GM12878 (cell line): ENCODE results near the gene CRMP1. TPM values are rescaled to one million over a fixed set of nuclear protein-coding genes. Genes with fewer than 3 reads are reported as not detected.

Source experiments
- ATAC-seq: fragments of 200-7000 bp; cut with Tn5 transposase; 3 replicates; pipeline ENCODE4 v1.9.1; 2020; ENCODE audit warnings: mild to moderate bottlenecking, moderate library complexity
- BruUV-seq: library from RNA; stranded (reverse); fragments of 400-500 nt; replicated peaks from 2 replicates; lab custom pipeline; 2021; lab: Mats Ljungman, UMichigan
- CTCF ChIA-PET: fragments of 300-600 bp; sonication (Branson Sonifier 250); formaldehyde crosslinking; extraction: SDS; loops from one replicate; lab custom pipeline; 2021; ENCODE audit warnings: inconsistent platforms; lab: Yijun Ruan, JAX
- POLR2A ChIA-PET: fragments of 350-600 bp; formaldehyde crosslinking; extraction: SDS; loops from one replicate; lab custom pipeline; 2021; ENCODE audit warnings: inconsistent platforms; lab: Charles Lee
- RAD21 ChIA-PET: fragments of 300-600 bp; sonication (Branson Sonifier 250); formaldehyde crosslinking; loops from one replicate; lab custom pipeline; 2023; ENCODE audit warnings: antibody characterized with exemption; ENCODE audit not compliant: unreplicated experiment; lab: Charles Lee
- SMC1A ChIA-PET: fragments of 300-600 bp; sonication (Branson Sonifier 250); formaldehyde crosslinking; loops from one replicate; lab custom pipeline; 2023; ENCODE audit not compliant: unreplicated experiment, uncharacterized antibody; lab: Charles Lee
- DNase-seq: peaks from one replicate; pipeline ENCODE4 v3.0.0-alpha.2; 2011; ENCODE audit warnings: low read depth, low spot score
- FAIRE-seq: peaks from 3 replicates; lab custom pipeline; 2011; peaks lifted over from hg19 to GRCh38; lab: Jason Lieb, UNC
- H2AFZ ChIP-seq: 2 replicates; pipeline ENCODE4 v1.6.0; 2011; ENCODE audit warnings: low read depth, low read length, control low read depth; ENCODE audit not compliant: control insufficient read depth
- H3K27ac ChIP-seq: 2 replicates; pipeline ENCODE4 v1.5.1; 2011; ENCODE audit warnings: control low read depth; ENCODE audit not compliant: control insufficient read depth, insufficient read depth
- H3K27me3 ChIP-seq, 2 experiments: replicated peaks in 1 of 2; 2 replicates each; pipeline versions ENCODE4 v1.6.0 to v1.6.1; 2011; ENCODE audit warnings: low read length in 1 of 2; ENCODE audit not compliant: control insufficient read depth in 2 of 2, insufficient read depth in 2 of 2
- H3K36me3 ChIP-seq, 2 experiments: 2 replicates each; pipeline ENCODE4 v1.5.1; 2011; ENCODE audit warnings: low read length in 1 of 2; ENCODE audit not compliant: control insufficient read depth in 2 of 2, insufficient read depth in 2 of 2
- H3K4me1 ChIP-seq: 2 replicates; pipeline ENCODE4 v1.6.1; 2011; ENCODE audit warnings: mild to moderate bottlenecking, low read length, moderate library complexity, mixed read lengths; ENCODE audit not compliant: control insufficient read depth, insufficient read depth
- H3K4me2 ChIP-seq: 2 replicates; pipeline ENCODE4 v1.6.0; 2011; ENCODE audit warnings: control low read depth; ENCODE audit not compliant: control insufficient read depth, insufficient read depth
- H3K4me3 ChIP-seq: fragments of 200-600 bp; sonication (generic); 2 replicates; pipeline ENCODE4 v1.5.1; 2016
- H3K79me2 ChIP-seq: 2 replicates; pipeline ENCODE4 v1.6.0; 2011; ENCODE audit warnings: low read length; ENCODE audit not compliant: control insufficient read depth, insufficient read depth
- H3K9ac ChIP-seq: 2 replicates; pipeline ENCODE4 v1.8.0; 2011; ENCODE audit warnings: low read length, control low read depth, mixed read lengths; ENCODE audit not compliant: control insufficient read depth, insufficient read depth
- H3K9me3 ChIP-seq: replicated peaks from 3 replicates; pipeline ENCODE4 v1.5.1; 2011; ENCODE audit warnings: mild to moderate bottlenecking, low read length; ENCODE audit not compliant: control insufficient read depth, insufficient read depth
- H4K20me1 ChIP-seq: 2 replicates; pipeline ENCODE4 v1.6.0; 2011; ENCODE audit not compliant: control insufficient read depth, insufficient read depth
- ATF3 ChIP-seq: IDR thresholded peaks from 2 replicates; pipeline ENCODE4 v1.6.1; 2011; ENCODE audit warnings: low read depth, mild to moderate bottlenecking, low read length, moderate library complexity, borderline replicate concordance; ENCODE audit errors: extremely low read depth
- BRCA1 ChIP-seq: IDR thresholded peaks from 2 replicates; pipeline ENCODE4 v1.6.1; 2011; ENCODE audit warnings: low read depth, low read length, improper control_type of control experiment
- ESRRA ChIP-seq: IDR thresholded peaks from 2 replicates; pipeline ENCODE4 v1.6.1; 2012; ENCODE audit warnings: mild to moderate bottlenecking, low read length, improper control_type of control experiment
- MYB ChIP-seq: fragments of 150-350 bp; IDR thresholded peaks from 2 replicates; pipeline ENCODE4 v1.6.1; 2014; ENCODE audit warnings: mild to moderate bottlenecking, low read depth, low read length, borderline replicate concordance
- NFIC ChIP-seq: IDR thresholded peaks from 2 replicates; pipeline ENCODE4 v1.6.1; 2012; ENCODE audit warnings: low read depth, mild to moderate bottlenecking, inconsistent platforms, low read length, moderate library complexity
- NR2C1 ChIP-seq: fragments of 450-650 bp; IDR thresholded peaks from 2 replicates; pipeline ENCODE4 v1.6.1; 2017; ENCODE audit warnings: antibody characterized with exemption, mild to moderate bottlenecking, moderate library complexity
- PKNOX1 ChIP-seq: fragments of 450-650 bp; IDR thresholded peaks from 2 replicates; pipeline ENCODE4 v1.6.1; 2016; ENCODE audit warnings: mild to moderate bottlenecking
- RB1 ChIP-seq: fragments of 450-650 bp; formaldehyde crosslinking; IDR thresholded peaks from 2 replicates; pipeline ENCODE4 v1.6.1; 2017; ENCODE audit warnings: mild to moderate bottlenecking, borderline replicate concordance
- WGBS: methylation state at CpG from one replicate; pipeline ENCODE4 v1.1.6; 2016; ENCODE audit warnings: low lambda C conversion rate; ENCODE audit not compliant: insufficient replicate concordance, insufficient coverage; ENCODE audit errors: missing lambda C conversion rate; 5-methylcytosine and 5-hydroxymethylcytosine counted together
- in situ Hi-C: fragments of 300-500 bp; cut with MboI; formaldehyde crosslinking; loops from 9 replicates; pipeline ENCODE4 v1.14.3; 2018; ENCODE audit warnings: mixed read lengths
- intact Hi-C: fragments of 100-400 bp; cut with micrococcal nuclease; formaldehyde crosslinking; loops from one replicate; pipeline ENCODE4 v1.14.2; 2022; ENCODE audit not compliant: unreplicated experiment
- polyA plus RNA-seq, 11 experiments: library from polyadenylated mRNA; depleted of rRNA in 4 of 11; unstranded in 6 of 11; stranded (reverse) in 5 of 11; fragments of >200 nt; fragmentation: Nextera tagmentation in 4 of 11; fragmentation: Illumina TruSeq in 1 of 11; extraction: Ambion mirVana in 4 of 11; extraction: Trizol in 1 of 11; gene quantifications; 1 replicate in 1 of 11; 2 replicates in 10 of 11; pipeline versions ENCODE4 v1.2.1 to v1.2.3, GENCODE V29; 2011 to 2016; ENCODE audit warnings: inconsistent platforms in 2 of 11, missing spikeins in 2 of 11, low read depth in 1 of 11
- total RNA-seq, 4 experiments: library from RNA; depleted of rRNA in 3 of 4; stranded (reverse); fragments of >200 nt in 3 of 4; fragmentation: Illumina TruSeq in 1 of 4; extraction: Trizol in 1 of 4; gene quantifications; 2 replicates each; pipeline versions ENCODE4 v1.2.1 to v1.2.3, GENCODE V29; 2013 to 2021

CRMP1 gene
- total and polyA plus RNA-seq, 10 of the 15 experiments (the other 5 are each of a cell fraction or from before 2014, with no cell fraction given) = 0.03 to 1.4 (median 0.12) TPM; not detected in 2

GRCh38 chr4:5889002-5889696 is 3.7 kb downstream of the CRMP1 start:
- H2AFZ ChIP-seq = no peak overlapping the region
- no peaks in the 10 kb centered on the region for H3K4me1 ChIP-seq
- WGBS = 2% methylated on average over 8 of the region's 8 CpGs
- DNase-seq (no peak), ATAC-seq (no peak), FAIRE-seq (no peak)
- ChIA-PET RAD21 (no interaction called here), POLR2A (no interaction called here), SMC1A (no interaction called here), CTCF (no interaction called here)
- no peak overlapping the region for H3K9ac ChIP-seq
- no TSS peak for BruUV-seq
- peaks cover 1 to 17% of the 10 kb centered on the region in 2 experiments for H3K27me3 ChIP-seq
- H3K36me3 ChIP-seq = no peaks in the 10 kb centered on the region
- no peak overlapping the region for H3K4me2 ChIP-seq
- H3K4me3 ChIP-seq = no peak overlapping the region
- no peaks in the 10 kb centered on the region for H3K79me2 ChIP-seq
- H4K20me1 ChIP-seq = no peaks in the 10 kb centered on the region
- no peak overlapping the region for H3K27ac ChIP-seq
- intact Hi-C loops = no loop called here
- no peak for TF ChIP-seq RB1
- TF ChIP-seq NR2C1 = no peak
- no peak for TF ChIP-seq PKNOX1
- TF ChIP-seq NFIC = no peak
- no peak for TF ChIP-seq BRCA1
- no peak for TF ChIP-seq MYB
- TF ChIP-seq ATF3 = no peak
- TF ChIP-seq ESRRA = no peak
- in situ Hi-C loops = no loop called here
- H3K9me3 ChIP-seq = no peaks in the 10 kb centered on the region; the same call in 2 of the 3 replicates
